Measurements from ENCODE around the gene ARHGAP42.

DNA sequence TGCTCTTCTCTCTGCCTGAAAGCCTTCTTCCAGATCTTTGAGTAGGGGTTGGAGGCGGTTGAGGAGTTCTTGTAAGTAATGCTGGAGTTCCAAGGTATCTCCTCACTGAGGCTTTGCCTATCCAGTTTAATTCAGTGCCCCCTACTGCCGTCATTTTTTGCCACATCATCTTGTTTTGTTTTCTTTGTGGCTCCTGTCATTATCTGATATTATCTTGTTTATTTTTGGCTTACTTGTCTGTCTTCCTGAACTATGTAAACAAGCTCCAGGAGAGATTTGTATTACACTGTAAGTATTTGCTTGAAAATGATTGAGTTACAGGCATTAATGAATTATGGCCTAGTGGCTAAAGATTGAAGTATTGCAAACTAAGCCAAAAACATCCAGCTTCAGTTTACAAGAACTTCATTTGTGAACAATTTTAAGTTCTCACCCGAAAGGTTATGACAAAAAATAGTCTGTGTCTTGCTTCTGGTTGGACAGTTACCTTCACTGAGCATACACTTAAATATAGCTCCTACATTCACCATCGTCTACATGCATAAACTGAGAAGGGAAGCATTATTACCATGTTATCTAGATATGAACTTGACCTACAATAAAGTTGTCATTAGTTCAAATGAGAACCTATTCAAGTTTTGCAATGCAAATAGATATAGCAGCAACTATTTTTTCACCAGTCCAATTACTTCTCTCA lies 154.8 kb downstream of the ARHGAP42 start:
- TF ChIP-seq ETV6 (conservative IDR thresholded peaks at IDR 0.05 in 1 of 2, IDR thresholded peaks at IDR 0.05 in 1 of 2; ENCODE audit: borderline replicate concordance in 1 of 2, low read depth in 1 of 2) (no peak), POLR2AphosphoS5 (IDR thresholded peaks at IDR 0.05; ENCODE audit: low read length) (no peak), EZH2 (IDR thresholded peaks at IDR 0.05; ENCODE audit: borderline replicate concordance, control insufficient read depth, low read depth, low read length) (no peak), RB1 (IDR thresholded peaks at IDR 0.05; ENCODE audit: borderline replicate concordance) (no peak), RBBP5 (conservative IDR thresholded peaks at IDR 0.05) (no peak), TCF7 (IDR thresholded peaks at IDR 0.05; ENCODE audit: borderline replicate concordance) (no peak), ZZZ3 (IDR thresholded peaks at IDR 0.05; ENCODE audit: control insufficient read depth, insufficient read length, low read depth) (no peak), YBX1 (IDR thresholded peaks at IDR 0.05) (no peak), MTA2 (IDR thresholded peaks at IDR 0.05; ENCODE audit: low read depth) (no peak), NBN (IDR thresholded peaks at IDR 0.05) (no peak)

All from GM12878 (cell line).